Endodermal cell (in vitro differentiated cells): ENCODE measurements around the gene CAMTA1. TPM values are rescaled to one million over a fixed set of nuclear protein-coding genes. Genes with fewer than 3 reads are reported as not detected.

ENCODE experiments used
- DNase-seq: peaks from one replicate; pipeline ENCODE4 v3.0.0-alpha.2; 2017
- H3K27ac ChIP-seq: 2 replicates; pipeline ENCODE4 v1.5.1; 2013; ENCODE audit warnings: mild to moderate bottlenecking, low read depth, low read length, moderate library complexity
- H3K27me3 ChIP-seq: 2 replicates; pipeline ENCODE4 v1.6.1; 2013; ENCODE audit warnings: mild to moderate bottlenecking, low read length, moderate library complexity; ENCODE audit not compliant: insufficient read depth, control insufficient read depth, poor library complexity, severe bottlenecking
- H3K36me3 ChIP-seq: 2 replicates; pipeline ENCODE4 v1.7.0; 2013; ENCODE audit warnings: mild to moderate bottlenecking, low read length, moderate library complexity; ENCODE audit not compliant: control insufficient read depth, insufficient read depth
- H3K4me1 ChIP-seq: one replicate; pipeline ENCODE4 v1.7.0; 2013; ENCODE audit warnings: low read length; ENCODE audit not compliant: control insufficient read depth, insufficient read depth
- H3K4me3 ChIP-seq: 2 replicates; pipeline ENCODE4 v1.5.1; 2013; ENCODE audit warnings: mild to moderate bottlenecking, low read length, moderate library complexity
- H3K9ac ChIP-seq: 2 replicates; pipeline ENCODE4 v1.6.1; 2013; ENCODE audit warnings: mild to moderate bottlenecking, low read length, moderate library complexity; ENCODE audit not compliant: poor library complexity, severe bottlenecking; ENCODE audit errors: extremely low read depth
- H3K9me3 ChIP-seq: 2 replicates; pipeline ENCODE4 v1.6.1; 2013; ENCODE audit warnings: mild to moderate bottlenecking, low read length, moderate library complexity; ENCODE audit not compliant: control insufficient read depth
- H3K27ac Mint-ChIP-seq: 2 replicates; pipeline ENCODE4 v1.8.0; 2020; ENCODE audit warnings: mixed read lengths
- H3K27me3 Mint-ChIP-seq: 2 replicates; pipeline ENCODE4 v1.8.0; 2021; ENCODE audit warnings: mild to moderate bottlenecking, mixed read lengths; ENCODE audit not compliant: insufficient read depth
- H3K36me3 Mint-ChIP-seq: 2 replicates; pipeline ENCODE4 v1.8.0; 2020; ENCODE audit warnings: low read depth, mixed read lengths
- H3K4me1 Mint-ChIP-seq: 2 replicates; pipeline ENCODE4 v1.8.0; 2020; ENCODE audit warnings: mixed read lengths
- H3K4me3 Mint-ChIP-seq: 2 replicates; pipeline ENCODE4 v1.8.0; 2020; ENCODE audit warnings: mild to moderate bottlenecking, moderate library complexity, mixed read lengths
- H3K9me3 Mint-ChIP-seq: 2 replicates; pipeline ENCODE4 v1.8.0; 2020; ENCODE audit warnings: mild to moderate bottlenecking, mixed read lengths
- CTCF ChIP-seq: fragments of 200-600 bp; sonication (generic); conservative IDR thresholded peaks from 2 replicates; pipeline ENCODE4 v1.5.0; 2021; ENCODE audit warnings: antibody characterized with exemption, mild to moderate bottlenecking
- WGBS, 2 experiments: methylation state at CpG; one replicate each; pipeline versions ENCODE4 v1.1.5 to v1.1.7; 2013; ENCODE audit warnings: missing lambda C conversion rate in 2 of 2, mixed read lengths in 1 of 2; ENCODE audit not compliant: insufficient coverage in 1 of 2, insufficient read length in 1 of 2; 5-methylcytosine and 5-hydroxymethylcytosine counted together
- total RNA-seq, 2 donors: library from RNA; stranded (reverse); fragmentation: NEBNext Ultra II Directional in 1 of 2; extraction: Animal tissue kit (Norgen Biotek cat#: 25700) in 1 of 2; gene quantifications; 2 replicates in 1 of 2; 3 replicates in 1 of 2; pipeline ENCODE4 v1.2.1, GENCODE V29; 2021

The CAMTA1 gene
- total RNA-seq, 2 donors from 2014 or later: 123 to 137 TPM

- no peaks in the 10 kb centered on the region for H3K36me3 ChIP-seq
- H3K9ac ChIP-seq: no peak overlapping the region
- no peak overlapping the region for H3K27ac ChIP-seq
- Mint-ChIP-seq H3K36me3 (peaks cover 23% of the 10 kb centered on the region), H3K4me1 (no peaks in the 10 kb centered on the region), H3K4me3 (no peak overlapping the region), H3K27ac (no peak overlapping the region), H3K27me3 (no peaks in the 10 kb centered on the region), H3K9me3 (peaks cover 22% of the 10 kb centered on the region)
- H3K4me3 ChIP-seq: no peak overlapping the region
- 95 to 96% methylated on average over 5 to 6 of the region's 6 CpGs for WGBS, 2 experiments
- DNase-seq: no peak
- no peak for TF ChIP-seq CTCF
- peaks cover 23% of the 10 kb centered on the region for H3K9me3 ChIP-seq
- no peaks in the 10 kb centered on the region for H3K4me1 ChIP-seq
- no peaks in the 10 kb centered on the region for H3K27me3 ChIP-seq
Observed at GRCh38 chr1:7811476-7811875, 1026.2 kb downstream of the CAMTA1 start.

DNA sequence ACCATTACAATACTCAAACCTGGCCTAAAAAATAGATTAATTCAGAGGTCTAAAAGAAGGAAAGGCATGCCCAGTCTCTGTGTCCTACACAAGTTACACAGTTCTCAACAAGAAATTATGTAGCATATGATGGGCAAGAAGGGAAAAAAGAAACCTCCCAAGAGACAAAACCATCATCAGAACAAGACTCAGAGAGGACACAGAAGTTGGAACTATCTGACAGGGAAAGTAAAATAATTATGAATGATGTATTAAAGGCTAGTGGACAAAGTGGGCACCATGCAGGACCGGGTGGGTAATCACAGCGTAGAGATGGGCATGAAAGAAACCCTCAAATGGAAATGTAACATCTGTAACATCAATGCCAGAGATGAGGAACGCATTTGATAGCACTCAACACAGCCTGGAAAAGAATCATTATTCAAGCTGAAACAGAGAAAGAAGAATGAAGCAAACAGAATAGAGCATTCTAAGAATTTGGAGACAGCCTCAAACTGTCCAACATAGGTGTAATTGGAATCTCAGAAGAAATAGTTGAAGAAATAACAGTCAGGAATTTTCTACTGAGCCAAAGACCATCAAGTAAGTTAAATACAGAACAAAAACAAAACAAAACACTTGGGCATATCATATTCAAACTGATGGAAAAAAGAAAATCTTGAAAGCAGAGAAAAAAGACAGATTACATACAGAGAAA is 1028.6 kb downstream of the CAMTA1 start:
- Mint-ChIP-seq H3K27ac (no peak overlapping the region), H3K4me1 (no peaks in the 10 kb centered on the region), H3K9me3 (peaks cover 22% of the 10 kb centered on the region), H3K27me3 (no peaks in the 10 kb centered on the region), H3K4me3 (no peak overlapping the region), H3K36me3 (peaks cover 23% of the 10 kb centered on the region)
- Histone ChIP-seq H3K36me3 (no peaks in the 10 kb centered on the region), H3K9ac (no peak overlapping the region), H3K27ac (no peak overlapping the region), H3K27me3 (no peaks in the 10 kb centered on the region), H3K4me3 (no peak overlapping the region), H3K4me1 (no peaks in the 10 kb centered on the region), H3K9me3 (peaks cover 23% of the 10 kb centered on the region)
- DNase-seq: no peak
- TF ChIP-seq CTCF: no peak
- WGBS, 2 experiments: 72 to 89% methylated on average over 3 of the region's 3 CpGs

Other genes starting within 250 kb of the CAMTA1 start
- 10 to 100 TPM; 35.0 to 43.9 TPM for gene NOL9, start 230.9 kb upstream of the CAMTA1 start, total RNA-seq
- gene TAS1R1, start 230.1 kb upstream of the CAMTA1 start, total RNA-seq: under 1 TPM; 0.31 to 0.51 TPM
- 10 to 100 TPM; 28.2 to 31.0 TPM for gene ZBTB48, start 205.5 kb upstream of the CAMTA1 start, total RNA-seq
- 10 to 100 TPM; 10.9 to 13.2 TPM for gene KLHL21, start 182.6 kb upstream of the CAMTA1 start, total RNA-seq
- 10 to 100 TPM; 36.9 to 47.8 TPM for gene PHF13, start 171.7 kb upstream of the CAMTA1 start, total RNA-seq
- gene THAP3, start 160.6 kb upstream of the CAMTA1 start, total RNA-seq: 10 to 100 TPM; 13.0 to 22.4 TPM
- 10 to 100 TPM; 64.7 to 71.1 TPM for gene DNAJC11, start 83.6 kb upstream of the CAMTA1 start, total RNA-seq